Measurements from ENCODE around the gene ARHGEF4.

GRCh38 chr2:131039101-131039440 lies 202.4 kb downstream of the ARHGEF4 start:
- TF ChIP-seq CTCF (IDR thresholded peaks at IDR 0.05; ENCODE audit: insufficient read depth, low read depth, low read length) (no peak), EZH2 (IDR thresholded peaks at IDR 0.05; ENCODE audit: insufficient read depth, low read length) (no peak)

All from astrocyte (in vitro differentiated cells and primary cell).